CD4-positive, alpha-beta T cell treated with Interleukin-6 for 4 hours (primary cell): ENCODE data around the gene PFDN1.
A peak's percentile ranks its signal among the peaks of the same experiment; 100 is the strongest.

Source experiments
- DNase-seq: peaks from one replicate; pipeline ENCODE4 v3.0.0-alpha.2; 2020; ENCODE audit warnings: mixed read lengths

The PFDN1 gene

DNA sequence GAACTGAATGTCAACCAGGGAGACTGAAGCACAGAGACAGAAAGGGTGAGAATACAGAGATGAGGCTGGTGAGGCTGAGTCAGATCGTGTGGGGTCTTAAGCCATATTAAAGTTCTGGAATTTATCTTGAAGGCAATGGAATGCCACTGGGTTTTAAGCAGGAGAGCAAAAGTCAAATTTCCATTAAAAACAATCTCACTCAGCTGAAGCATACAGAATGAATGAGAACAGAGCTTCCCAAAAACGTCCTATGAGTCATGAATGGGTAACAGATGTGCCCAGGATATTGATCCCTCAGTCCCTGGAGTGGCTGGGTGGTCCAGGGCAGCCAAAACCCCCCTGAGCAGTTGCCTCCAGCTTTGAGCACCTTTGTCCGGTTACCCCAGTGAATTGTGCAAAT lies 44.9 kb downstream of the PFDN1 start:
- DNase-seq = no peak

GRCh38 chr5:140256726-140257125 lies 46.2 kb downstream of the PFDN1 start:
- DNase-seq = no peak

DNA sequence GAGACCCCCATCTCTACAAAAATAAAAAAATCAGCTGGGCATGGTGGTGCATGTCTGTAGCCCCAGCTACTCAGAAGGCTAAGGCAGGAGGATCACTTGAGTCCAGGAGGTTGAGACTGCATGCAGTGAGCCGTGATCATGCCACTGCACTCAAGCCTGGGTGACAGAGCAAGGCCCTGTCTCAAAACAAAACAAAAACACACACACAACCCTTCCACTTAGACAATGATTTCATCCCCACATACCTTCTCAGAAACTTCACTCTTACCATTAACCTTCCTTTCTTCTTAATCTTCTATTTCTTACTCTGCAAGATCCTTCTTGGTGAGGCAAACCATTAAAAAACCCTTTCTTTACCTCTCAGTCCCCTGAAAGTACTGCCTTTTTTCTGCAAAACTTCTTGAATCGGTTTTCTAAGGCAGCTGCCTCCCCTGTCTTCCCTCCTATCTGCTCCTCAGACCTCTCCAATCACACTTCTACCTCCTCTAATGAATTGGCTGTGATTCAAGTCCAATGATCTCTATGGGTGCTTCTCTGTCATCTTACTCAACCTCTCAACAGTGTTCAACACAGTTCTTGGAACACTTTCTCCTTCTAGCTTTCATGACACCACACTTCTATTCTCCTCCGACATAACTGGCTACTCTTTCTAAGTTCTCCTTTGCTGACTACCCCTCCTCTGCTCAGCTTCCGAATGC lies 47.3 kb downstream of the PFDN1 start:
- no peak for DNase-seq

- no peak for DNase-seq
These were observed 48.9 kb downstream of the PFDN1 start for GRCh38 chr5:140253985-140254384.

GRCh38 chr5:140252470-140253126 lies 50.3 kb downstream of the PFDN1 start:
- no peak for DNase-seq

GRCh38 chr5:140251527-140251973 lies 51.4 kb downstream of the PFDN1 start:
- peak; percentile 68 for DNase-seq

GRCh38 chr5:140250386-140250785 lies 52.5 kb downstream of the PFDN1 start:
- DNase-seq = no peak

DNA sequence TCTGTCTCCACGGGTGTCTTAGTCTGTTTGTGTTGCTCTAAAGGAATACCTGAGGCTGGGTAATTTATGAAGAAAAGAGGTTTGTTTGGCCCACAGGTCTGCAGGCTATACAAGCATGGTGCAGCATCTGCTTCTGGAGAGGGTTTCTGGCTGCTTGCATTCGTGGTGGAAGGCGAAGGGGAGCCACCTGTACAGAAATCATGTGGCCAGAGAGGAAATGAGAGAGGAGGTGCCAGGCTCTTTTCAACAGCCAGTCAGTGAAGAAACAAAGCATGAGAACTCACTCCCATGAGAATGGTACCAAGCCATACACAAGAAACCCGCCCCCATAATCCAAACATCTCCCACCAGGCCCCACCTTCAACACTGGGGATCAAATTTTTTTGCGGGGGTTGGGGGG lies 53.4 kb downstream of the PFDN1 start:
- DNase-seq = no peak

DNA sequence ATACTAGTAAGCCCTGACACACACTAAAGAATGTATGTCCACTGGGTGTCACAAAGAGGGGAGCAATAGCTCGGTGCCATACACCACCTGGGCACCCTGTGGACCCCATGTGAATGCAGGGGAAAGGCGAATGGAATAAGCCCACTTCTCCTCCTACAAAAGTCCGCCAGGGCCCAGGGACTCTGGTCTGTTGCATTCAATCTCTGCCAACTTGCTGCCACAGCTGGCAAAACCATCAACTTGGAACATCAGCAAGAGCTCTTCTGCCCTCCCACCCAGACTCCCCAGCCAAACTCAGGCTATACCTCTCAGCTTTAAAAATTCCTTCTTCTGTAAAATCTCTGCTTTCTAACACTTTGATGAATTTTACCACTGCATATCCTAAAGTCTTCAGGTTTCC lies 54.5 kb downstream of the PFDN1 start:
- DNase-seq = no peak

- DNase-seq = no peak
These were observed 56.4 kb downstream of the PFDN1 start for GRCh38 chr5:140246378-140247122.

DNA sequence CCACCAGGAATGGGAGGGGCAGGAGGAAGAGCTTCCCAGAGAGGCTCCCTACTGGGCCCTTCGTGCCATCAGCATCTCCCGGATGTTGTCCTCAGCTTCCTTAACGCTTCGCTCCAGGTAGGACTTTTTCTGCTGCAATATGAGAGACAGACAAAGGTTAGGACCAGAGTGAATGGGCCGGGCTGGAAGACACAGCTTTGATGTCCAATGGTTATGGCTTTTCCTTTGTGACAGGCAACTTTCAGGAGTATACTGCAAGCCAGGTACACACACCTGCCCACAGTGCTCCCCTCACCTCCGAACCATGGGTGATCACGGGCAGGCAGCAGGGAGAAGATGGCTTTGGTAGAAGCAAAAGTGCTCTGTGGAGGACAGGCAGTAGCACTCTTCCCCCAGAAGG lies 57.0 kb downstream of the PFDN1 start:
- DNase-seq = no peak

GRCh38 chr5:140245341-140245740 lies 57.6 kb downstream of the PFDN1 start:
- peak; percentile 21 for DNase-seq

DNA sequence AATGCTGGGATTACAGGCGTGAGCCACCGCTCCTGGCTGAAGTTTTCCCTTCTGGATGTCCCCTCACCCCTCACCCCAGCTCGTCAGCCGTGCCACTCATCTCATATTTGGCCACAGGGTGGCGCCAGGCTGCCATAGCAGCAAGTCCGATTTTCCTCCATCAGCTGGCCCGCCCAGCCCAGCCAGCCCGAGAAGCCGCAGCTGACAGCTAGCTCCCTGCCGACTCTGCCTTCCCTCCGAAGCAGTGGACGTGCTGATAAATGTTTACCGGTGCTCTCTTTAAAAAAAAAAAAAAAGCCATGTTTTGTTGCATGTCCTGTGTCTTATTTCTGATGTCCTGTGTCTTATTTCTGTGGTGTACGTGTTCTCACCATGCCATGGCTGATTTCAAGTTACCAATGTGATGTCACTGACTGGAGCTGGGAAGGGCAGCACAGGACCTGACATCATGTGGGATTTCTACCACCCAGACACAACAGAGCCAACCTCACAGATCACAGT lies 58.3 kb downstream of the PFDN1 start:
- peak; percentile 86 for DNase-seq

DNA sequence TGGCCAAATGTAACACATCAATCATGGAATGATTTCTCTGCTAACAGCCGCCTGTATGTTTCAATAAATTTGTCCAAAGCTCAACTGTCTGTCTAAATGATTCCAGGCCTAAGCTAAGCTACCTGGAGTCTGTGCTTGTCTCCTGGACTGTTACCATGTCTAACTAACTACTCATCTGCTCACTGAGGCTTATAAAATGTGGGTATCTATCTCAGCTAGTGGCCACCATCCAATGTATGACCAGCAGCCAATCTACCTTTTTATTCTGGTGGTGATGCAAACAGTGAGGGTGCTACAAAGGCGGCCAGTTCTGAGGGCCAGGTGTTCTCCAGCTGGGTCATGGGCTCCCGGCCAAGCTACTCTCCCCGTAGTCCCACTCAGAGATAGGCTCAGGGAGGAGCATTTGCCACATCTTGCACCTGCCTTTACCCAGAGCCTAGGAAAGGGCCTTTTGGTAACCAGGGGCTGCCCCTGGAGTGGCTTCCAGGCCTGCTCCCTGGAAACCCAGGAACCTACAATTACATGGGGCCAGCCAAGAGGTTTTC lies 59.1 kb downstream of the PFDN1 start:
- no peak for DNase-seq

DNA sequence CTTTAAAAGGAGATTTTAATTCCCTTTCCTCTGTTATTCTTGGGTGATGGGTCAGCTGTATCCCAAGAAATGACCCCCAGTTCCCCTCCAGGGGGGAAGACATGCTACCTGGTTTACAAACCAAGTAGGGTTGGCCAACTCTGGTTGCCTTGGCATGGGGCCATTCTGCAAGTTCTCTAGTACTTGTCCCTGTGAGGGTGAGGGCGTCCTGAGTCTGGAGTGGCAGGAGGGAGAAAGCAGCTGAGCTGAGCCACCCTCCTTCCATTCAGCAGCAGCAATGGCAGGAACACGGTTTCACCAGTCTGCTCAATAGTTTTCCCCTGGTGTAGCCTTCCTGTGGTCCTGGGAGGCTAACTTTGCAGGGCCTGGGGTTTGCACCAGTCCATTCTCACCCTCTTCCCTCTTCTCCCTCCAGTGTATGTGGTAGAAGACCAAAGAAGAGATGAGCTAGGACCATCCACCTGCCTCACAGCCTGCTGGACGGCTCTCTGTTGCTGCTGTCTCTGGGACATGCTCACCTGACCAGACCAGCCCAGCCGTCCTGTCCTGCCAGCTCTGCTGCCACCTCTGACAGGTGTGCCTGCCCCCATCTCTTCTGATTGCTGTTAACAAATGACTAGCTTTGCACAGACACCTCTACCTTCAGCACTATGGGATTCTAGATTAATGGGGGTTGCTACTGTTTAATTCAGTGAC lies 59.9 kb downstream of the PFDN1 start:
- no peak for DNase-seq

DNA sequence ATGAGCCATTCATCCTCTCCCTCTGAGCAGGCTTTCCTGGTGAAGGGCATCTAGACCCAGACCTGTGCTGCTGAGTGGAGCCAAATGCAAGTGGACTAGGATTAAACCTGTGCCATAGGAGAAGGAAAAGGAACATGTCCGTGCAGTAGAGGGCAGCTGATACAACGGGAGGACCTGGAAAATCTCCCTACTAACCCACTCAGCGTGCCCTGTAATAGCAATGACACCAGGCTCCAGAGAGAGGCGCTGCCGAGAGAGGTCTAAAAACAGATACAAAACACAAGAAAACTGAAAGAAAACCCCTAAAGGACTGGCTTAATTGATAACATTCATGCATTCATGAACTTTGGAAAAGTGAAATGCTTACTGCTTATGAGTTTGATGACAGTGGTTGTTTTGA lies 60.8 kb downstream of the PFDN1 start:
- DNase-seq = no peak

- DNase-seq = no peak
These were observed 61.8 kb downstream of the PFDN1 start for GRCh38 chr5:140240987-140241706.

GRCh38 chr5:140239939-140240700 lies 62.8 kb downstream of the PFDN1 start:
- DNase-seq = peak; percentile 61

DNA sequence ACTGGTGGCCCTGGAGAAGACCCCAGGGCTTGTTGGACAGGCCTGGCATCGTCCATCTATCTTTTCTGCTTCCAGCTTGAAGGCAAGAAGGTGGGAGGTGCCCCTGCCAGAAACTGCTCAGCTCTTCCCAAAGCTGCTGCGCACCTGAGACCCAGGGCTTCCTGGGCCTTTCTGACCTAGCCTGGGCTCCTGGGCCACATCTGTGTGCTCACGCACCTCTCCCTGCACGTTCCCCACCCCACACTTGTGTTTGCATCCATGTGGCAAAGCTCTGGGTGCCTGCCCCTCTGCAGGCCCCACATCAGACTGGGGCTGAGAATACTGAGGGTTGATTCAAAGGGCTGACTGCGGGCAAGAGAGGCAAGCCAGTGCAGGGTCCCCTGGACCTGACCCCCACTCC lies 63.4 kb downstream of the PFDN1 start:
- no peak for DNase-seq

- no peak for DNase-seq
These were observed 64.1 kb downstream of the PFDN1 start for GRCh38 chr5:140238756-140239155.

GRCh38 chr5:140236891-140237598 lies 65.9 kb downstream of the PFDN1 start:
- DNase-seq = no peak
